Progenitor cell of endocrine pancreas (in vitro differentiated cells): ENCODE measurements around the gene SEC31B. TPM values are rescaled to one million over a fixed set of nuclear protein-coding genes. Genes with fewer than 3 reads are reported as not detected.

Experiments
- DNase-seq: peaks from one replicate; pipeline ENCODE4 v3.0.0; 2021; ENCODE audit warnings: low spot score; ENCODE audit not compliant: unreplicated experiment
- H3K27ac Mint-ChIP-seq: 2 replicates; pipeline ENCODE4 v1.8.0; 2021; ENCODE audit warnings: mild to moderate bottlenecking, moderate library complexity, mixed read lengths
- H3K27me3 Mint-ChIP-seq: 2 replicates; pipeline ENCODE4 v1.8.0; 2021; ENCODE audit warnings: mixed read lengths
- H3K36me3 Mint-ChIP-seq: 2 replicates; pipeline ENCODE4 v1.8.0; 2022; ENCODE audit warnings: mixed read lengths; ENCODE audit not compliant: insufficient read depth
- H3K4me1 Mint-ChIP-seq: 2 replicates; pipeline ENCODE4 v1.8.0; 2021; ENCODE audit warnings: low read depth, mixed read lengths
- H3K4me3 Mint-ChIP-seq: 2 replicates; pipeline ENCODE4 v1.8.0; 2021; ENCODE audit warnings: low read depth, mild to moderate bottlenecking, moderate library complexity, mixed read lengths
- H3K9me3 Mint-ChIP-seq: 2 replicates; pipeline ENCODE4 v1.8.0; 2021; ENCODE audit warnings: low read depth, mixed read lengths
- total RNA-seq: library from RNA; stranded (reverse); gene quantifications from 2 replicates; pipeline ENCODE4 v1.2.1, GENCODE V29; 2021
- TF ChIP-seq, protein P1 (sequence below): fragments of 200-600 bp; sonication (generic); IDR thresholded peaks from one replicate; pipeline ENCODE4 v1.5.0; 2021; ENCODE audit warnings: antibody characterized with exemption, mild to moderate bottlenecking; ENCODE audit not compliant: unreplicated experiment

SEC31B gene
- total RNA-seq, 1 donor from 2014 or later: 24.0 TPM

DNA sequence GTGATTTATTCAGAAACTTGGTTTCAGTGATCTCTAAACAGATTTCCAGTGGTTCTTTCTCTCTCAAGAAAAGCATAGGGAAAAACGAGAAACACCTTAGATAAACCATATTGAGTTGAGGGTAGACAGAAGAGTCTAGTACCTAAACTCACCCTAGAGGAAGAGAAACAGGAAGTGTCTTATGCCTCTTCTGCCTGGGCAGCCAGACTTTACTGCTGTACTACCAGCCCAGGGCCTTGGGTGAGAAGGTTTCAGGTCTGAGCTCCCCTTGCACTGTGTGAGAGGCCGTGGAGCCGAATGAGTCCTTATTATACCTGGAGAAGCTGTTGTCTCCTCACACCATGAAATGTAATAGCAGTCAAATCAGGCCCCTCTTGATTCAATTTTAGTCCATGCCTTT is 34.3 kb upstream of the SEC31B start:
- TF ChIP-seq, protein P1, sequence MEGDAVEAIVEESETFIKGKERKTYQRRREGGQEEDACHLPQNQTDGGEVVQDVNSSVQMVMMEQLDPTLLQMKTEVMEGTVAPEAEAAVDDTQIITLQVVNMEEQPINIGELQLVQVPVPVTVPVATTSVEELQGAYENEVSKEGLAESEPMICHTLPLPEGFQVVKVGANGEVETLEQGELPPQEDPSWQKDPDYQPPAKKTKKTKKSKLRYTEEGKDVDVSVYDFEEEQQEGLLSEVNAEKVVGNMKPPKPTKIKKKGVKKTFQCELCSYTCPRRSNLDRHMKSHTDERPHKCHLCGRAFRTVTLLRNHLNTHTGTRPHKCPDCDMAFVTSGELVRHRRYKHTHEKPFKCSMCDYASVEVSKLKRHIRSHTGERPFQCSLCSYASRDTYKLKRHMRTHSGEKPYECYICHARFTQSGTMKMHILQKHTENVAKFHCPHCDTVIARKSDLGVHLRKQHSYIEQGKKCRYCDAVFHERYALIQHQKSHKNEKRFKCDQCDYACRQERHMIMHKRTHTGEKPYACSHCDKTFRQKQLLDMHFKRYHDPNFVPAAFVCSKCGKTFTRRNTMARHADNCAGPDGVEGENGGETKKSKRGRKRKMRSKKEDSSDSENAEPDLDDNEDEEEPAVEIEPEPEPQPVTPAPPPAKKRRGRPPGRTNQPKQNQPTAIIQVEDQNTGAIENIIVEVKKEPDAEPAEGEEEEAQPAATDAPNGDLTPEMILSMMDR: no peak
- Mint-ChIP-seq H3K27ac (no peak overlapping the region), H3K27me3 (no peaks in the 10 kb centered on the region), H3K36me3 (peaks cover 6% of the 10 kb centered on the region), H3K9me3 (no peaks in the 10 kb centered on the region), H3K4me3 (no peak overlapping the region), H3K4me1 (peaks cover 8% of the 10 kb centered on the region)
- DNase-seq: no peak

DNA sequence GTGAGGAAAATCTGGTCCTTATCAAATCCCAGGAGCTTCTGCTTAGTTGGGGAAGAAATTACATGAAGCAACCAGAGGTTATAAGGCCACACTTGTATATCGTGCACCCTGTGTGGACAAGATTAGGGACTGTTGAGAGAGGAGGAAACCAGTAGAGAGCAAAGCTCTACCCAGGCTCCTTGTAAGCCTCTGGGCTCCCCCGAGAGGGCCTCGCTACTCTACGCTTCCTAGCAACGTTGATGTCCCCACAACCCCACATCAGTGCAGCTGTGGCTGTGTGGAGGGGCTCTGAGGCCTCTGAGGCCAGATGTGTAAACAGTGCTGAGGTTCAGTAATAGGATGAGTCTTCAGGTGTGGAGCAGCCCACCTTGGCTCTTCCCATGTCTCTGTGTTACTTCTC is 32.1 kb upstream of the SEC31B start:
- Mint-ChIP-seq H3K4me3 (no peak overlapping the region), H3K36me3 (peaks cover 13% of the 10 kb centered on the region), H3K9me3 (no peaks in the 10 kb centered on the region), H3K27ac (peak overlapping the region; percentile 16), H3K27me3 (no peaks in the 10 kb centered on the region), H3K4me1 (peaks cover 8% of the 10 kb centered on the region)
- TF ChIP-seq, protein P1: no peak
- no peak for DNase-seq

DNA sequence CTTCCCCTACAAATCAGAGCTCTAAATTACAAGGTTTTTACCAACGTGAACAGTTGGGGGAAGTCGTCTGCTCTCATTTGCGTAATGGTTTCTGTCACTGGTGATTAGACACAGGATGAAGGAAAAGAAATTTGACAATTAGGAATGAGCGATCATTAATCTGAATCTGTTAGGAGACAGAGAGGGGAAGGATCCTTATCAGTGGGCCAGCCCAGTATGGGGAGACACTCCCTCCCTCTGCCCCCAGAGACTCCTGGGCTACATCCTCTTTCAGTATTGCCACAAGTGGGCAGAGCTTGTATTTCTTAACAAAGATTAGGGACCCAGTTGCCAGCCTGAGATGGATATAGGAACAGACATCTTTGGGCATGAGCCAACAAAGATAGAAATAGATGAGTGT is 31.5 kb upstream of the SEC31B start:
- Mint-ChIP-seq H3K4me3 (no peak overlapping the region), H3K4me1 (peaks cover 8% of the 10 kb centered on the region)

DNA sequence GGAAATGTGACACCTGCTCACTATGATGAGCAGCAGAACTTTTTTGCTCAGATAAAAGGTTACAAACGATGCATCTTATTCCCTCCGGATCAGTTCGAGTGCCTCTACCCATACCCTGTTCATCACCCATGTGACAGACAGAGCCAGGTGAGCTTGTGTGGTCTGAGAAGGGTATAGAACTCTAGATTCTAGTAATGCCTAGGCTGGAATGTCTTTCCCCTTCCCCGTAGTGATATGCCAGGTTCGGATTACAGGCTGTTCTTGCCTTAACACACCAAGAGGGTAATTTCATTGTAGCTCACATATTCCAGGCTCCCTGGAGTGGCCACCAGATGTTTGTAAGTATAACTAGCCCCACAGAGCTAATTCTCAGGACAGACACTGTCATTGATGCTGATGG is 25.3 kb upstream of the SEC31B start:
- Mint-ChIP-seq H3K4me3 (no peak overlapping the region), H3K36me3 (peaks cover 34% of the 10 kb centered on the region), H3K27ac (no peak overlapping the region), H3K4me1 (no peaks in the 10 kb centered on the region), H3K27me3 (no peaks in the 10 kb centered on the region), H3K9me3 (no peaks in the 10 kb centered on the region)
- TF ChIP-seq, protein P1: no peak
- no peak for DNase-seq

More for the DNA sequence above, 31.5 kb upstream of the SEC31B start:
- Mint-ChIP-seq H3K9me3 (no peaks in the 10 kb centered on the region), H3K36me3 (peaks cover 15% of the 10 kb centered on the region), H3K27me3 (no peaks in the 10 kb centered on the region), H3K27ac (no peak overlapping the region)
- TF ChIP-seq, protein P1: no peak
- no peak for DNase-seq

DNA sequence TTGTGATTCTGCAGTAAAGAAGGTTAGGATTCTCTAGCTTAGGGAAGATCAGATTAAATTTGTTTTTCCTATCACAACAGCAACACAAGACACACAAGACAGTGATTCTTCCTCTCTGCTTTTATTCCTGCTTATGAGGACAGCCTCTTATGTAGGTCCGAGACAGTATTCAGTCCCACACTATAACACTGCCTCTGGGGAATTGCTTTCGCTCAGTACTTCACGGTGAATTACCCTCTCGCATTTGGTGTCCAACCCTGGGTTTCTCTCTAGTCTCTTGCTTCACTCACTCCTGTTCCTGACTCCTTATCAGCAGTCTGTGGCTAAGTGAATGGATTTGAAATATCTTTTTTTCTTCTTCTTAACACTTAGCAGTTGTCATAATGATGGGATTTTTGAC is 17.8 kb upstream of the SEC31B start:
- no peak for DNase-seq
- H3K27ac Mint-ChIP-seq: peak overlapping the region; percentile 65
- peaks cover 14% of the 10 kb centered on the region for H3K36me3 Mint-ChIP-seq
- no peak overlapping the region for H3K4me3 Mint-ChIP-seq
- TF ChIP-seq, protein P1: no peak
- no peaks in the 10 kb centered on the region for H3K9me3 Mint-ChIP-seq
- H3K27me3 Mint-ChIP-seq: no peaks in the 10 kb centered on the region
- H3K4me1 Mint-ChIP-seq: peaks cover 4% of the 10 kb centered on the region
